SK-N-SH (cell line): ENCODE measurements around the gene NTMT2.

Source experiments
- FOXM1 ChIP-seq: IDR thresholded peaks from 2 replicates; pipeline ENCODE4 v1.4.0; 2012; ENCODE audit warnings: low read depth, mild to moderate bottlenecking
- RAD21 ChIP-seq: IDR thresholded peaks from 2 replicates; pipeline ENCODE4 v1.6.1; 2012; ENCODE audit warnings: mild to moderate bottlenecking, low read length
- SIN3A ChIP-seq: IDR thresholded peaks from 2 replicates; pipeline ENCODE4 v1.6.1; 2012; ENCODE audit warnings: low read depth, mild to moderate bottlenecking, low read length, moderate library complexity, borderline replicate concordance
- SMC3 ChIP-seq: IDR thresholded peaks from 2 replicates; pipeline ENCODE4 v1.6.1; 2012; ENCODE audit warnings: low read depth, low read length, improper control_type of control experiment
- TAF1 ChIP-seq: IDR thresholded peaks from 2 replicates; pipeline ENCODE4 v1.6.1; 2012; ENCODE audit warnings: low read depth, mild to moderate bottlenecking, low read length, moderate library complexity, borderline replicate concordance
- TF ChIP-seq, protein P1 (sequence below): fragments of 200-600 bp; sonication (generic); IDR thresholded peaks from 2 replicates; pipeline ENCODE4 v1.6.1; 2017; ENCODE audit warnings: antibody characterized with exemption, mild to moderate bottlenecking, moderate library complexity

DNA sequence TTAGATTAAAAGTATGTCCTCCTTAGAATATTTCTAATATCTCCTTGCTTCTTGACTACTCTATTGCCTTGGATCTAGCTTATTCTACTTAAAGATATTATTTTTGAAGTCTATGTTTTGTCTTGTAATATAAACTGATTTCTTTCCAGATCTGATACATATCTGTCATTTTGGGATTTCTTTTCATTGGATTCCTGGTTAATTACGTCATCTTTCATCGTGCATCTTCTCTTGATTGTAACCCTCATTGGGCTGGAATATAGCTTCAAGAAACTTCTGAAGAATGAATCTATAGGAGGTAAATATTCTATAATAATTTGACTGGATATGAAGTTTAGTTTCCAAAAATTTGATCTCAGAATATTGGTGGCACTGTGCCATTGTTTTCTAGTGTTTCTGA is 12.1 kb downstream of the NTMT2 start:
- TF ChIP-seq SIN3A (no peak), FOXM1 (no peak), SMC3 (no peak), RAD21 (no peak), TAF1 (no peak)
- TF ChIP-seq, protein P1, sequence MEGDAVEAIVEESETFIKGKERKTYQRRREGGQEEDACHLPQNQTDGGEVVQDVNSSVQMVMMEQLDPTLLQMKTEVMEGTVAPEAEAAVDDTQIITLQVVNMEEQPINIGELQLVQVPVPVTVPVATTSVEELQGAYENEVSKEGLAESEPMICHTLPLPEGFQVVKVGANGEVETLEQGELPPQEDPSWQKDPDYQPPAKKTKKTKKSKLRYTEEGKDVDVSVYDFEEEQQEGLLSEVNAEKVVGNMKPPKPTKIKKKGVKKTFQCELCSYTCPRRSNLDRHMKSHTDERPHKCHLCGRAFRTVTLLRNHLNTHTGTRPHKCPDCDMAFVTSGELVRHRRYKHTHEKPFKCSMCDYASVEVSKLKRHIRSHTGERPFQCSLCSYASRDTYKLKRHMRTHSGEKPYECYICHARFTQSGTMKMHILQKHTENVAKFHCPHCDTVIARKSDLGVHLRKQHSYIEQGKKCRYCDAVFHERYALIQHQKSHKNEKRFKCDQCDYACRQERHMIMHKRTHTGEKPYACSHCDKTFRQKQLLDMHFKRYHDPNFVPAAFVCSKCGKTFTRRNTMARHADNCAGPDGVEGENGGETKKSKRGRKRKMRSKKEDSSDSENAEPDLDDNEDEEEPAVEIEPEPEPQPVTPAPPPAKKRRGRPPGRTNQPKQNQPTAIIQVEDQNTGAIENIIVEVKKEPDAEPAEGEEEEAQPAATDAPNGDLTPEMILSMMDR = no peak
